ENCODE data around the gene SORT1.

- no peak for TF ChIP-seq TAF1 (IDR thresholded peaks at IDR 0.05; ENCODE audit: borderline replicate concordance, low read depth, low read length)
- no peak for TF ChIP-seq CTCF (IDR thresholded peaks at IDR 0.05)
- no peak for TF ChIP-seq NRF1 (IDR thresholded peaks at IDR 0.05; ENCODE audit: low read depth, low read length)
These were observed 36.1 kb downstream of the SORT1 start for GRCh38 chr1:109361649-109362048.
